GM19035 (cell line): ENCODE results near the gene JPT2.
"Not testable (repeated sequence)": the region's sequence is repeated elsewhere in the genome, so short reads cannot be mapped to it uniquely, and the experiment has no call there.

ENCODE experiments used
- ATAC-seq: cut with Tn5 transposase; IDR thresholded peaks from one replicate; pipeline ENCODE4 v1.9.1; 2021; ENCODE audit not compliant: unreplicated experiment

Gene JPT2

GRCh38 chr16:1673424-1674151 lies 4.5 kb upstream of the JPT2 start:
- no peak for ATAC-seq

- no peak for ATAC-seq
Observed at GRCh38 chr16:1674306-1674705, 3.8 kb upstream of the JPT2 start.

- ATAC-seq, result no peak
Observed at GRCh38 chr16:1674751-1675664, 3.1 kb upstream of the JPT2 start.

- no peak for ATAC-seq
Observed at GRCh38 chr16:1676661-1677060, 1.4 kb upstream of the JPT2 start.

- no peak for ATAC-seq
Observed at GRCh38 chr16:1677339-1677738, 740 bp upstream of the JPT2 start.

GRCh38 chr16:1678500-1679098 lies 520 bp downstream of the JPT2 start:
- peak; percentile 28 for ATAC-seq

- ATAC-seq, result no peak
Observed at GRCh38 chr16:1680361-1680760, 2.3 kb downstream of the JPT2 start.

GRCh38 chr16:1681032-1681431 lies 3.0 kb downstream of the JPT2 start:
- no peak for ATAC-seq

- no peak for ATAC-seq
Observed at GRCh38 chr16:1687427-1688316, 9.6 kb downstream of the JPT2 start.

- ATAC-seq, result no peak
Observed at GRCh38 chr16:1688807-1689560, 10.9 kb downstream of the JPT2 start.

- no peak for ATAC-seq
Observed at GRCh38 chr16:1689853-1690252, 11.8 kb downstream of the JPT2 start.

GRCh38 chr16:1690810-1691209 lies 12.7 kb downstream of the JPT2 start:
- no peak for ATAC-seq

- ATAC-seq, result no peak
Observed at GRCh38 chr16:1691276-1691675, 13.2 kb downstream of the JPT2 start.

GRCh38 chr16:1691956-1692355 lies 13.9 kb downstream of the JPT2 start:
- ATAC-seq, result no peak

- ATAC-seq, result no peak
Observed at GRCh38 chr16:1696863-1697262, 18.8 kb downstream of the JPT2 start.

GRCh38 chr16:1698680-1699079 lies 20.6 kb downstream of the JPT2 start:
- no peak for ATAC-seq

GRCh38 chr16:1700246-1700645 lies 22.2 kb downstream of the JPT2 start:
- no peak for ATAC-seq

- no peak for ATAC-seq
Observed at GRCh38 chr16:1701216-1701878, 23.3 kb downstream of the JPT2 start.

- ATAC-seq, result not testable (repeated sequence)
Observed at GRCh38 chr16:1705324-1705687, 27.2 kb downstream of the JPT2 start.
